Upper lobe of left lung (tissue), 6 donors: Measurements from ENCODE around the gene STON2. TPM values are rescaled to one million over a fixed set of nuclear protein-coding genes. Genes with fewer than 3 reads are reported as not detected.
A peak's percentile ranks its signal among the peaks of the same experiment; 100 is the strongest.

ENCODE experiments used
- ATAC-seq, 2 donors: fragments of 200-7000 bp; cut with Tn5 transposase; one replicate each; pipeline ENCODE4 v1.9.1; 2022; ENCODE audit warnings: mild to moderate bottlenecking in 2 of 2, moderate library complexity in 2 of 2; ENCODE audit not compliant: low FRiP score in 2 of 2
- DNase-seq, 2 donors: peaks; one replicate each; pipeline ENCODE4 v3.0.0-alpha.2; 2019 to 2020
- H3K27ac ChIP-seq, 4 donors: fragments of 200-600 bp; sonication (generic); one replicate each; pipeline ENCODE4 v1.5.1; 2016 to 2019
- H3K27me3 ChIP-seq, 4 donors: fragments of 200-600 bp; sonication (generic); one replicate each; pipeline ENCODE4 v1.5.1; 2017 to 2019
- H3K36me3 ChIP-seq, 4 donors: fragments of 200-600 bp; sonication (generic); one replicate each; pipeline ENCODE4 v1.5.1; 2016 to 2019
- H3K4me1 ChIP-seq, 4 donors: fragments of 200-600 bp; sonication (generic); one replicate each; pipeline ENCODE4 v1.5.1; 2018 to 2019
- H3K4me3 ChIP-seq, 4 donors: fragments of 200-600 bp; sonication (generic); one replicate each; pipeline ENCODE4 v1.5.1; 2017 to 2019; ENCODE audit warnings: mild to moderate bottlenecking in 2 of 4, moderate library complexity in 1 of 4
- H3K9me3 ChIP-seq, 4 donors: fragments of 200-600 bp; sonication (generic); one replicate each; pipeline ENCODE4 v1.5.1; 2018 to 2019
- CTCF ChIP-seq, 6 experiments: fragments of 450-650 bp in 4 of 6; fragments of 200-600 bp in 2 of 6; sonication (generic) in 2 of 6; IDR thresholded peaks; one replicate each; pipeline ENCODE4 v1.5.1; 2016 to 2019; ENCODE audit warnings: antibody characterized with exemption in 6 of 6
- EP300 ChIP-seq, 4 donors: sonication (generic); formaldehyde crosslinking; IDR thresholded peaks; one replicate each; pipeline ENCODE4 v1.5.1; 2017; ENCODE audit warnings: antibody characterized with exemption in 4 of 4, control low read depth in 2 of 4
- POLR2A ChIP-seq, 4 donors: fragments of 450-650 bp; IDR thresholded peaks; one replicate each; pipeline ENCODE4 v1.5.1; 2016 to 2017; ENCODE audit warnings: antibody characterized with exemption in 4 of 4, mild to moderate bottlenecking in 2 of 4
- POLR2AphosphoS5 ChIP-seq, 2 donors: sonication (generic); formaldehyde crosslinking; IDR thresholded peaks; one replicate each; pipeline ENCODE4 v1.5.1; 2017; ENCODE audit warnings: antibody characterized with exemption in 2 of 2
- WGBS, 2 donors: methylation state at CpG; one replicate each; pipeline ENCODE4 v1.1.5; 2017 to 2018; 5-methylcytosine and 5-hydroxymethylcytosine counted together
- total RNA-seq, 6 donors: library from RNA; depleted of rRNA in 4 of 6; stranded (reverse); fragments of >200 nt in 4 of 6; gene quantifications; one replicate each; pipeline versions ENCODE4 v1.1.0 to v1.2.1, GENCODE V29; 2016 to 2021
- donor health status: DM: no; HTN: no; CAD: no; lungs with moderate emphysema.
- donor health status: DM: no; HTN: yes; CAD: no; lungs with severe emphysema.

The STON2 gene
- total RNA-seq, 6 donors from 2014 or later: 22.3 to 34.8 (median 26.7) TPM

GRCh38 chr14:81275305-81276072 is 124.6 kb downstream of the STON2 start:
- Histone ChIP-seq H3K27ac (no peak overlapping the region), H3K27me3 (no peaks in the 10 kb centered on the region), H3K36me3 (no peaks in the 10 kb centered on the region), H3K4me3 (no peak overlapping the region), H3K4me1 (no peaks in the 10 kb centered on the region), H3K9me3 (no peaks in the 10 kb centered on the region)
- TF ChIP-seq POLR2AphosphoS5 (IDR thresholded peaks at IDR 0.05) (no peak), CTCF (IDR thresholded peaks at IDR 0.05) (no peak), EP300 (IDR thresholded peaks at IDR 0.05) (no peak), POLR2A (IDR thresholded peaks at IDR 0.05) (no peak)
- ATAC-seq: peak in 1 of 2 donors; percentile 45
- 73 to 75% methylated on average over 13 of the region's 13 CpGs for WGBS, 2 donors
- no peak for DNase-seq

GRCh38 chr14:81273961-81274575 is 126.1 kb downstream of the STON2 start:
- Histone ChIP-seq H3K9me3 (no peaks in the 10 kb centered on the region), H3K36me3 (no peaks in the 10 kb centered on the region), H3K4me1 (no peaks in the 10 kb centered on the region), H3K4me3 (no peak overlapping the region), H3K27ac (no peak overlapping the region), H3K27me3 (no peaks in the 10 kb centered on the region)
- TF ChIP-seq POLR2AphosphoS5 (IDR thresholded peaks at IDR 0.05) (no peak), POLR2A (IDR thresholded peaks at IDR 0.05) (no peak), CTCF (IDR thresholded peaks at IDR 0.05) (no peak), EP300 (IDR thresholded peaks at IDR 0.05) (no peak)
- DNase-seq: no peak
- WGBS, 2 donors: 75 to 76% methylated on average over 3 of the region's 3 CpGs
- no peak for ATAC-seq

GRCh38 chr14:81273521-81273920 is 126.6 kb downstream of the STON2 start:
- no peak overlapping the region for H3K4me3 ChIP-seq
- WGBS, 2 donors: 87 to 93% methylated on average over 8 to 9 of the region's 9 CpGs
- no peaks in the 10 kb centered on the region for H3K9me3 ChIP-seq
- ATAC-seq (no peak), DNase-seq (peak in 1 of 2 donors; percentile 72)
- no peaks in the 10 kb centered on the region for H3K36me3 ChIP-seq
- no peaks in the 10 kb centered on the region for H3K27me3 ChIP-seq
- TF ChIP-seq POLR2AphosphoS5 (IDR thresholded peaks at IDR 0.05) (no peak), CTCF (IDR thresholded peaks at IDR 0.05) (no peak), POLR2A (IDR thresholded peaks at IDR 0.05) (no peak), EP300 (IDR thresholded peaks at IDR 0.05) (no peak)
- no peaks in the 10 kb centered on the region for H3K4me1 ChIP-seq
- no peak overlapping the region for H3K27ac ChIP-seq

GRCh38 chr14:81272317-81272716 is 127.8 kb downstream of the STON2 start:
- Histone ChIP-seq H3K4me3 (no peak overlapping the region), H3K9me3 (no peaks in the 10 kb centered on the region), H3K36me3 (peaks cover 0 to 7% (median 0%) of the 10 kb centered on the region in 4 donors), H3K27ac (no peak overlapping the region), H3K27me3 (no peaks in the 10 kb centered on the region), H3K4me1 (no peaks in the 10 kb centered on the region)
- no peak for TF ChIP-seq POLR2AphosphoS5 (IDR thresholded peaks at IDR 0.05)
- no peak for TF ChIP-seq CTCF (IDR thresholded peaks at IDR 0.05)
- no peak for TF ChIP-seq EP300 (IDR thresholded peaks at IDR 0.05)
- TF ChIP-seq POLR2A (IDR thresholded peaks at IDR 0.05): no peak
- DNase-seq: no peak
- 59 to 74% methylated on average over 2 of the region's 2 CpGs for WGBS, 2 donors
- no peak for ATAC-seq
